A549 treated with Hydrocortisone at 1 μM for 4 hours (cell line): ENCODE results near the gene EMID1. TPM values are rescaled to one million over a fixed set of nuclear protein-coding genes. Genes with fewer than 3 reads are reported as not detected.

Experiments used
- total RNA-seq: library from RNA; stranded (reverse); fragments of 200-300 nt; extraction: Qiagen RNA extraction; gene quantifications from 5 replicates; pipeline ENCODE4 v1.2.3, GENCODE V29; 2022

The EMID1 gene
- 0.15 to 0.61 TPM (median 0.48 TPM) in 5 replicates for total RNA-seq

DNA sequence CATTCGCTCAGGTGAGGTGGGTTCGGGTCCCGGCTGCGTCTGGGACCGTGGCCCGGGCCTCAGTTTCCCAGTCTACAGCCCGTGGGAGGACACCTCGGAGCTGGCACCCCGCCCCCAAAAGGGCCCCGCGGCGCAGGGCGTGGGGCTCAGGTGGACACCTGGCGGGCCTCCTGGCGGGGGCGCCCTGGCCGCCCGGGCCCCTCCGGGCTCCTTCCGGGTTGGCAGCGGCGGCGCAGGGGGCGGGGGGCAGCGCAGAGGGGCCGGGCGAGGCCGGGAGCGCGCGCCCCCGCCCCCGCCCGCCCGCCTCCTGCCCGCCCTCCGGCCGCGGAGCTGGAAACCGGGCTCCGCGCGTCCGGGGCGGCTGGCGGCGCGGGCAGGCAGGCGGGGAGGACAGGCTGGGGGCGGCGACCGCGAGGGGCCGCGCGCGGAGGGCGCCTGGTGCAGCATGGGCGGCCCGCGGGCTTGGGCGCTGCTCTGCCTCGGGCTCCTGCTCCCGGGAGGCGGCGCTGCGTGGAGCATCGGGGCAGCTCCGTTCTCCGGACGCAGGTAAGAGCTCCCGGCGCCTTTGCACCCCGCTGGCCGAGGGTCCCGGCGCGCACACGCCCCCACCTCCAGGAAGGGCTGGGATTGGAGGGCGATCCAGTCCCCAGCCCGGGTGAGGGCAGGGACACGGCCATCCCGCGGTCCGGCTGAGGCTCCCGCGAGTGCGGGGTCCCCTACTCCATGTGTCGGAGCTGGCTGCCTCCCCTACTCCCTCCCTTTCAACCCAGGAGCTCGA, at the start of gene EMID1:
Gene EMID1 (plus strand): TSS at position 303 of the 778 bp plus-strand sequence. CDS start 143 bp downstream, at position 446.

DNA sequence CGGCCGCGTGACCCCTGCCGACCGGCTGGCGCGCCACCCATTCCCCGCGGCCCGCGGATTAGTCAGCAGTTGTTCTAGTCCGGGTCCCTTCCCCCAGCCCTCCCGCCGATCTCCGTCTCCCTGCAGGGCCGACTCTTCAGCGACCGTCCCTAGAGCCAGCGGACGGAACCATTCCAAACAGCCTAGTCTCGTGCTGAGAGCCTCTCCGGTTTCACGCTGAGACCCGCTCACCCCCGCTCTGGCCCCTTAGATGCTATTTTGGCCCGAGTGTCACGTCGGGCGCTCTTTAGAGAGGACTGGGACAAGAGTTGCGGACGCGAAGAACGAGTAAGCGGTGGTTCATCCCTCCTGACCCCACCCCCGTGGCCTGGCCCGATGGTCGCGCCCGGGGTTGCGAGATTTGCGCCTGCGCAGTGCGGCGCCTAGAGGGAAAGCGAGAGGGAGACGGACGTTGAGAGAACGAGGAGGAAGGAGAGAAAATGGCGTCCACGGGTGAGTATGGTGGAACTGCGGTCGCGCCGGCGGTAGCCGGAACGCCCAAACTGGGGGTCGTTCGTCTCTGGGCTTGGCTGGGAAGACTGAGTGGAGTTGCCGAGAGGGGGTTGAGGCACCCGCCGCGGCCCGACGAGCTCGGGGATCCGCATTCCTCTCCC, 62.3 kb downstream of the EMID1 start, which contains the start of the genes EWSR1 and RHBDD3:
Gene EWSR1 (plus strand): TSS at position 411 of the 653 bp plus-strand sequence. CDS start 69 bp downstream, at position 480.
Gene RHBDD3 (minus strand): TSS at position 124 of the 653 bp plus-strand sequence. CDS start 2,355 bp downstream, outside the sequence.

DNA sequence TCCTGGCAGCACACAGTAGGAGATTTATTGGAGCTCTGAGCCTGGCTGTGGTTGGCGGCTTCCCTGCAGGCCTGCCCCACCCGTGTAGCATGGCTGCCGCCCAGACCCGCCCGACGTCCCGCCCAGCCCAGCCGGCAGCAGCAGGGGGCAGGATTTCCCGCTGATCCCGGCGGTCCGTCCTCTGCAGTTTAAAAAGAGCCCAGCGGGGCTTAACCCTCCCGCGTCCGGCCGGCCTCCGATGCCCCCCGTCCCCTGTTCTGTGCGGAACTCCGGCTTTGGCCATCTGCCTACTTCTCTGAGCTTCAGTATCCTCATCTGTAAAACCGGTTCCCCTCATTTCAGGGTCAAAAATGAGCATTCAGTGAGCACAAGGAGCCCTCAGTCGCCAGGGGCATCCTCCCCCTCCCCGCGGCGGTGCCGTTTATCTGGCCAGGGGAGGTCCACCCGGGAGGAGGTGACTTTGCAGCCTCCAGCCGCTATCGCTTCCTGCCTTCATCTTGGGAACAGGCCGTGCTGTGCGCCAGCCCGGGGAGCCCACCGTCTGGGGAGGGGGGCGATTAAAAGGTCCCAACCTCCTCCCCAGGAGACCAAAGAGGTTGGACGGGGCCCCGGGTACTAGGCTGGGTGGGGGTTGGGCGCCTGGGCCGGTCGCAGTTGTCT, 100.6 kb downstream of the EMID1 start, which contains the start of gene GAS2L1:
Gene GAS2L1 (plus strand): TSS at position 476 of the 660 bp plus-strand sequence. CDS start 1,456 bp downstream, outside the sequence.

Other genes starting within 250 kb of the EMID1 start
- not detected in 5 replicates for gene C22orf31, start 144.1 kb upstream of the EMID1 start, total RNA-seq
- 2.6 to 5.3 TPM (median 4.4 TPM) in 5 replicates for gene KREMEN1, start 132.9 kb upstream of the EMID1 start, total RNA-seq
- gene RHBDD3, start 62.1 kb downstream of the EMID1 start, total RNA-seq = 20.6 to 28.9 TPM (median 26.2 TPM) in 5 replicates
- 204 to 246 TPM (median 207 TPM) in 5 replicates for gene EWSR1, start 62.4 kb downstream of the EMID1 start, total RNA-seq
- gene GAS2L1, start 100.8 kb downstream of the EMID1 start, total RNA-seq = 26.7 to 39.7 TPM (median 33.8 TPM) in 5 replicates
- 0.17 to 0.38 TPM (median 0.25 TPM) in 5 replicates for gene RASL10A, start 109.8 kb downstream of the EMID1 start, total RNA-seq
- gene AP1B1, start 182.7 kb downstream of the EMID1 start, total RNA-seq = 24.6 to 27.6 TPM (median 26.2 TPM) in 5 replicates
- gene RFPL1, start 232.7 kb downstream of the EMID1 start, total RNA-seq = not detected in 5 replicates